ENCODE measurements around the gene ETFRF1. TPM values are rescaled to one million over a fixed set of nuclear protein-coding genes. Genes with fewer than 3 reads are reported as not detected.

Gene ETFRF1
- total RNA-seq, 1 experiment from 2014 or later: 7.7 TPM

DNA sequence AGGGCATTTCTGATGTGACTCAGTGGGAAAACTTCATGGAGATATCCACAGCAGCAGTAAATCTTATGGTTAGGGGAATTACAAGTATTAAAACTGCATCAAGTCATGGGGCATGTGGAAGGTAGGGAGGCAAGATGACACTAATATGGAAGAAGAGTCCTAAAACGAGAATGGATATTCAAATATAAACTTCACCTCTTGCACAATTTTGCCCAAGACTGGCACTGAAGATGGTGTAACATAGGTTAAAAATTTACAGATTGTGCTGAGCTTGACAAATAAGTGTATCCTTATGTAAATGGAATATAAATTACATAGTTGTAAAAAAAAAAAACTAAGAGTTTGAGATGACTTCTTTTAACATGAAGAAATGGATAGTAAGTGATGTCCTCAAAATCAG is 12.8 kb downstream of the ETFRF1 start:
- ChIA-PET CTCF (no interaction called here), POLR2A (ENCODE audit: unreplicated experiment) (no interaction called here)
- BruUV-seq (replicated peaks): no TSS peak
- DNase-seq (no peak), ATAC-seq (no peak)
- Histone ChIP-seq H3K4me3 (ENCODE audit: low read length) (no peak overlapping the region), H3K79me2 (ENCODE audit: low read length) (no peaks in the 10 kb centered on the region), H3K9ac (ENCODE audit: low read length) (no peak overlapping the region), H3K4me2 (ENCODE audit: low read length) (no peak overlapping the region), H3K27me3 (ENCODE audit: low read length) (no peaks in the 10 kb centered on the region), H3F3A (ENCODE audit: low read length, unreplicated experiment) (no peaks in the 10 kb centered on the region), H4K20me1 (ENCODE audit: low read length) (no peaks in the 10 kb centered on the region), H3K9me2 (replicated peaks; ENCODE audit: low read length) (no peaks in the 10 kb centered on the region), H3K9me3 (ENCODE audit: low read length) (no peaks in the 10 kb centered on the region), H2AFZ (ENCODE audit: low read length) (no peak overlapping the region), H3K4me1 (ENCODE audit: insufficient read depth, low read length) (no peaks in the 10 kb centered on the region), H3K27ac (ENCODE audit: low read length) (no peak overlapping the region), H3K36me3 (ENCODE audit: low read depth, low read length) (no peaks in the 10 kb centered on the region; the same call in 1 of the 2 replicates)
- TF ChIP-seq EZH2 (IDR thresholded peaks at IDR 0.05; ENCODE audit: low read length, unreplicated experiment): no peak
- TF ChIP-seq, protein P1, sequence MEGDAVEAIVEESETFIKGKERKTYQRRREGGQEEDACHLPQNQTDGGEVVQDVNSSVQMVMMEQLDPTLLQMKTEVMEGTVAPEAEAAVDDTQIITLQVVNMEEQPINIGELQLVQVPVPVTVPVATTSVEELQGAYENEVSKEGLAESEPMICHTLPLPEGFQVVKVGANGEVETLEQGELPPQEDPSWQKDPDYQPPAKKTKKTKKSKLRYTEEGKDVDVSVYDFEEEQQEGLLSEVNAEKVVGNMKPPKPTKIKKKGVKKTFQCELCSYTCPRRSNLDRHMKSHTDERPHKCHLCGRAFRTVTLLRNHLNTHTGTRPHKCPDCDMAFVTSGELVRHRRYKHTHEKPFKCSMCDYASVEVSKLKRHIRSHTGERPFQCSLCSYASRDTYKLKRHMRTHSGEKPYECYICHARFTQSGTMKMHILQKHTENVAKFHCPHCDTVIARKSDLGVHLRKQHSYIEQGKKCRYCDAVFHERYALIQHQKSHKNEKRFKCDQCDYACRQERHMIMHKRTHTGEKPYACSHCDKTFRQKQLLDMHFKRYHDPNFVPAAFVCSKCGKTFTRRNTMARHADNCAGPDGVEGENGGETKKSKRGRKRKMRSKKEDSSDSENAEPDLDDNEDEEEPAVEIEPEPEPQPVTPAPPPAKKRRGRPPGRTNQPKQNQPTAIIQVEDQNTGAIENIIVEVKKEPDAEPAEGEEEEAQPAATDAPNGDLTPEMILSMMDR (conservative IDR thresholded peaks at IDR 0.05; ENCODE audit: low read depth, low read length): no peak
- no peak for TF ChIP-seq EZH2phosphoT487 (IDR thresholded peaks at IDR 0.05; ENCODE audit: borderline replicate concordance, low read length)
- intact Hi-C loops (cut with micrococcal nuclease): no loop called here

- Histone ChIP-seq H3F3A (ENCODE audit: low read length, unreplicated experiment) (no peaks in the 10 kb centered on the region), H3K79me2 (ENCODE audit: low read length) (no peaks in the 10 kb centered on the region), H3K4me3 (ENCODE audit: low read length) (no peak overlapping the region), H3K4me1 (ENCODE audit: insufficient read depth, low read length) (no peaks in the 10 kb centered on the region), H3K9me3 (ENCODE audit: low read length) (no peaks in the 10 kb centered on the region), H3K9me2 (replicated peaks; ENCODE audit: low read length) (no peaks in the 10 kb centered on the region), H4K20me1 (ENCODE audit: low read length) (no peaks in the 10 kb centered on the region), H3K27me3 (ENCODE audit: low read length) (no peaks in the 10 kb centered on the region), H3K4me2 (ENCODE audit: low read length) (no peak overlapping the region), H3K27ac (ENCODE audit: low read length) (no peak overlapping the region), H3K9ac (ENCODE audit: low read length) (no peak overlapping the region), H3K36me3 (ENCODE audit: low read depth, low read length) (no peaks in the 10 kb centered on the region; the same call in 1 of the 2 replicates), H2AFZ (ENCODE audit: low read length) (no peak overlapping the region)
- ATAC-seq (no peak), DNase-seq (no peak)
- CTCF ChIA-PET: no interaction called here
- intact Hi-C loops (cut with micrococcal nuclease): no loop called here
- no TSS peak for BruUV-seq (replicated peaks)
- no peak for TF ChIP-seq EZH2phosphoT487 (IDR thresholded peaks at IDR 0.05; ENCODE audit: borderline replicate concordance, low read length)
- TF ChIP-seq, protein P1 (conservative IDR thresholded peaks at IDR 0.05; ENCODE audit: low read depth, low read length): no peak
- no peak for TF ChIP-seq EZH2 (IDR thresholded peaks at IDR 0.05; ENCODE audit: low read length, unreplicated experiment)
- POLR2A ChIA-PET (ENCODE audit: unreplicated experiment): no interaction called here
These were observed 13.5 kb downstream of the ETFRF1 start for GRCh38 chr12:25208554-25208953.

- TF ChIP-seq, protein P1 (conservative IDR thresholded peaks at IDR 0.05; ENCODE audit: low read depth, low read length): no peak
- TF ChIP-seq EZH2 (IDR thresholded peaks at IDR 0.05; ENCODE audit: low read length, unreplicated experiment): no peak
- Histone ChIP-seq H3K4me3 (ENCODE audit: low read length) (no peak overlapping the region), H3K79me2 (ENCODE audit: low read length) (no peaks in the 10 kb centered on the region), H2AFZ (ENCODE audit: low read length) (no peak overlapping the region), H3K9me2 (replicated peaks; ENCODE audit: low read length) (no peaks in the 10 kb centered on the region), H3K36me3 (ENCODE audit: low read depth, low read length) (no peaks in the 10 kb centered on the region), H3K27me3 (ENCODE audit: low read length) (no peaks in the 10 kb centered on the region), H3K9me3 (ENCODE audit: low read length) (no peaks in the 10 kb centered on the region), H3F3A (ENCODE audit: low read length, unreplicated experiment) (no peaks in the 10 kb centered on the region), H3K9ac (ENCODE audit: low read length) (no peak overlapping the region), H4K20me1 (ENCODE audit: low read length) (no peaks in the 10 kb centered on the region), H3K4me1 (ENCODE audit: insufficient read depth, low read length) (no peaks in the 10 kb centered on the region), H3K27ac (ENCODE audit: low read length) (no peak overlapping the region), H3K4me2 (ENCODE audit: low read length) (no peak overlapping the region)
- ChIA-PET POLR2A (ENCODE audit: unreplicated experiment) (no interaction called here), CTCF (no interaction called here)
- BruUV-seq (replicated peaks): no TSS peak
- ATAC-seq: no peak
- intact Hi-C loops (cut with micrococcal nuclease): no loop called here
- DNase-seq: no peak
These were observed 18.3 kb downstream of the ETFRF1 start for GRCh38 chr12:25213338-25213737.

Data from PC-3 (cell line).